ENCODE results near the gene FAM168B. TPM values are rescaled to one million over a fixed set of nuclear protein-coding genes. Genes with fewer than 3 reads are reported as not detected.

FAM168B gene
- total RNA-seq, 1 experiment from 2014 or later = 81.4 TPM

GRCh38 chr2:131009713-131010475, 83.4 kb downstream of the FAM168B start:
- H2BK15ac ChIP-seq (ENCODE audit: low read depth, low read length) = no peak overlapping the region

More at GRCh38 chr2:131009713-131010475, 83.4 kb downstream of the FAM168B start:
- no peak overlapping the region; the same call in 1 of the 2 replicates for H3K14ac ChIP-seq (ENCODE audit: insufficient read depth, low read length)
- H3K4ac ChIP-seq (ENCODE audit: low read depth, low read length) = no peak overlapping the region
- no peak for TF ChIP-seq CTCF (conservative IDR thresholded peaks at IDR 0.05)
- H3K23ac ChIP-seq (ENCODE audit: insufficient read length, low read depth, low read length) = no peak overlapping the region
- H3K4me1 Mint-ChIP-seq = peaks cover 7 to 13% of the 10 kb centered on the region in 2 experiments
- no CpG with 5 or more reads among the region's 6 CpGs for WGBS (ENCODE audit: extremely low coverage, insufficient read length, low lambda C conversion rate)
- H3K79me2 ChIP-seq (ENCODE audit: insufficient read depth, low read length) = no peaks in the 10 kb centered on the region
- H2BK120ac ChIP-seq (ENCODE audit: low read depth, low read length, poor library complexity, severe bottlenecking) = no peak overlapping the region
- H4K8ac ChIP-seq (replicated peaks; ENCODE audit: insufficient read length, low read depth, low read length) = no peak overlapping the region
- no peaks in the 10 kb centered on the region; a peak in 1 of 7 replicates for H3K36me3 Mint-ChIP-seq (ENCODE audit: insufficient read depth in 1 of 3, low read depth in 3 of 3)
- no peaks in the 10 kb centered on the region for H3K9me3 Mint-ChIP-seq
- H3K4me2 ChIP-seq (ENCODE audit: insufficient read depth, insufficient read length, low read length) = no peak overlapping the region
- no peaks in the 10 kb centered on the region; the same call in 1 of the 2 replicates for H3K27me3 Mint-ChIP-seq (ENCODE audit: low read depth)
- H4K5ac ChIP-seq (ENCODE audit: insufficient read length, low read depth, low read length) = no peak overlapping the region
- no peak overlapping the region for H3K4me3 Mint-ChIP-seq
- no peak overlapping the region for H2AK5ac ChIP-seq (ENCODE audit: insufficient read length, low read length)
- no peak overlapping the region for H2AFZ ChIP-seq (ENCODE audit: low read length)
- no peak overlapping the region for H3K9ac ChIP-seq (ENCODE audit: extremely low read depth, insufficient read length, low read length)
- no peaks in the 10 kb centered on the region for H3K23me2 ChIP-seq (ENCODE audit: insufficient read length, low read depth, low read length, poor library complexity, severe bottlenecking)
- H4K20me1 ChIP-seq (ENCODE audit: control insufficient read depth, insufficient read depth, insufficient read length) = no peaks in the 10 kb centered on the region
- H3K56ac ChIP-seq (ENCODE audit: insufficient read length, low read depth, low read length) = no peak overlapping the region
- H3T11ph ChIP-seq (ENCODE audit: low read length) = no peak overlapping the region
- DNase-seq = no peak
- no peaks in the 10 kb centered on the region for H3K9me3 ChIP-seq (ENCODE audit: control insufficient read depth, low read depth, low read length)
- no peak overlapping the region for H3K27ac ChIP-seq (ENCODE audit: insufficient read length, low read depth, low read length)
- H3K27ac Mint-ChIP-seq = no peak overlapping the region
- H2BK12ac ChIP-seq (ENCODE audit: insufficient read length, low read depth, low read length) = no peak overlapping the region
- H2BK5ac ChIP-seq (ENCODE audit: insufficient read length, low read length) = no peak overlapping the region
- no peak overlapping the region for H4K91ac ChIP-seq (ENCODE audit: insufficient read length, low read depth, low read length)
- H3K18ac ChIP-seq (ENCODE audit: insufficient read length, low read depth, low read length) = no peak overlapping the region
- H3K79me1 ChIP-seq (ENCODE audit: insufficient read depth, low read depth, low read length, poor library complexity, severe bottlenecking) = no peaks in the 10 kb centered on the region
- no peaks in the 10 kb centered on the region; the same call in 1 of the 2 replicates for H3K4me1 ChIP-seq (ENCODE audit: insufficient read depth, low read length)
- no peak overlapping the region for H2BK20ac ChIP-seq (ENCODE audit: low read depth, low read length, poor library complexity, severe bottlenecking)
- H3K27me3 ChIP-seq (ENCODE audit: insufficient read depth, low read length) = no peaks in the 10 kb centered on the region

Data from H9 (cell line).